Panc1 (cell line): ENCODE data around the gene WNK4. TPM values are rescaled to one million over a fixed set of nuclear protein-coding genes. Genes with fewer than 3 reads are reported as not detected.

ENCODE experiments used
- ATAC-seq: fragments of 200-7000 bp; cut with Tn5 transposase; 2 replicates; pipeline ENCODE4 v1.9.1; 2020; ENCODE audit warnings: mild to moderate bottlenecking, moderate library complexity
- BruUV-seq: library from RNA; stranded (reverse); fragments of 400-500 nt; replicated peaks from 2 replicates; lab custom pipeline; 2021; lab: Mats Ljungman, UMichigan
- CTCF ChIA-PET: fragments of 300-600 bp; sonication (Branson Sonifier 250); formaldehyde crosslinking; loops from one replicate; lab custom pipeline; 2022; ENCODE audit warnings: antibody characterized with exemption; lab: Charles Lee
- POLR2A ChIA-PET: fragments of 300-600 bp; sonication (Branson Sonifier 250); formaldehyde crosslinking; loops from one replicate; lab custom pipeline; 2022; ENCODE audit warnings: antibody characterized with exemption; lab: Charles Lee
- DNase-seq: peaks from one replicate; pipeline ENCODE4 v3.0.0-alpha.2; 2010; ENCODE audit warnings: low read depth, low spot score
- H3K27ac ChIP-seq: 2 replicates; pipeline ENCODE4 v1.5.1; 2011; ENCODE audit warnings: mild to moderate bottlenecking, low read length, inconsistent platforms
- H3K27me3 ChIP-seq: fragments of 200-500 bp; sonication (Bioruptor generic); 2 replicates; pipeline ENCODE4 v1.6.0; 2014; ENCODE audit warnings: low read length, inconsistent platforms; ENCODE audit not compliant: control insufficient read depth, insufficient read depth
- H3K36me3 ChIP-seq: fragments of 200-500 bp; sonication (Bioruptor generic); 2 replicates; pipeline ENCODE4 v1.5.1; 2014; ENCODE audit warnings: inconsistent platforms, mild to moderate bottlenecking, low read length, moderate library complexity; ENCODE audit not compliant: control insufficient read depth, insufficient read depth
- H3K4me1 ChIP-seq: 2 replicates; pipeline ENCODE4 v1.5.1; 2011; ENCODE audit warnings: inconsistent platforms, mild to moderate bottlenecking, low read length, moderate library complexity; ENCODE audit not compliant: control insufficient read depth, insufficient read depth
- H3K4me3 ChIP-seq, 2 experiments: 2 replicates each; pipeline ENCODE4 v1.5.1; 2011 to 2012; ENCODE audit warnings: low read depth in 2 of 2, low read length in 2 of 2, mild to moderate bottlenecking in 2 of 2, inconsistent platforms in 1 of 2, moderate library complexity in 1 of 2
- H3K9me3 ChIP-seq: fragments of 200-500 bp; sonication (Bioruptor generic); 2 replicates; pipeline ENCODE4 v1.5.1; 2014; ENCODE audit warnings: low read depth, mild to moderate bottlenecking, inconsistent platforms, low read length, moderate library complexity; ENCODE audit not compliant: control insufficient read depth, insufficient read depth
- CTCF ChIP-seq: fragments of 450-650 bp; IDR thresholded peaks from 2 replicates; pipeline ENCODE4 v1.5.1; 2017; ENCODE audit warnings: mild to moderate bottlenecking
- POLR2AphosphoS5 ChIP-seq: IDR thresholded peaks from 2 replicates; pipeline ENCODE4 v1.6.1; 2012; ENCODE audit warnings: mild to moderate bottlenecking, low read depth, low read length, moderate library complexity
- REST ChIP-seq, 2 experiments: IDR thresholded peaks; 2 replicates each; pipeline ENCODE4 v1.6.1; 2011 to 2012; ENCODE audit warnings: low read depth in 2 of 2, control low read depth in 1 of 2, low read length in 1 of 2, mild to moderate bottlenecking in 1 of 2, moderate library complexity in 1 of 2; ENCODE audit not compliant: insufficient read depth in 1 of 2
- SIN3A ChIP-seq: IDR thresholded peaks from 2 replicates; pipeline ENCODE4 v1.6.1; 2012; ENCODE audit warnings: low read depth, mild to moderate bottlenecking, low read length, moderate library complexity, borderline replicate concordance; ENCODE audit not compliant: insufficient read depth
- TCF7L2 ChIP-seq: IDR thresholded peaks from 2 replicates; pipeline ENCODE4 v1.6.1; 2011; ENCODE audit warnings: mild to moderate bottlenecking, low read depth, low read length, inconsistent platforms
- in situ Hi-C: cut with HindIII; loops from 2 replicates; pipeline ENCODE4 v1.10.0; 2016; ENCODE audit warnings: low sequenced_read_pairs, low pct_unique_long_range_greater_than_20kb
- intact Hi-C: fragments of 100-400 bp; cut with micrococcal nuclease; formaldehyde crosslinking; loops from one replicate; pipeline ENCODE4 v1.10.0; 2022; ENCODE audit not compliant: unreplicated experiment
- total RNA-seq: library from RNA; stranded (reverse); gene quantifications from one replicate; pipeline ENCODE4 v1.2.1, GENCODE V29; 2021; ENCODE audit not compliant: unreplicated experiment

WNK4 gene
- total RNA-seq, 1 experiment from 2014 or later, result 3.5 TPM

DNA sequence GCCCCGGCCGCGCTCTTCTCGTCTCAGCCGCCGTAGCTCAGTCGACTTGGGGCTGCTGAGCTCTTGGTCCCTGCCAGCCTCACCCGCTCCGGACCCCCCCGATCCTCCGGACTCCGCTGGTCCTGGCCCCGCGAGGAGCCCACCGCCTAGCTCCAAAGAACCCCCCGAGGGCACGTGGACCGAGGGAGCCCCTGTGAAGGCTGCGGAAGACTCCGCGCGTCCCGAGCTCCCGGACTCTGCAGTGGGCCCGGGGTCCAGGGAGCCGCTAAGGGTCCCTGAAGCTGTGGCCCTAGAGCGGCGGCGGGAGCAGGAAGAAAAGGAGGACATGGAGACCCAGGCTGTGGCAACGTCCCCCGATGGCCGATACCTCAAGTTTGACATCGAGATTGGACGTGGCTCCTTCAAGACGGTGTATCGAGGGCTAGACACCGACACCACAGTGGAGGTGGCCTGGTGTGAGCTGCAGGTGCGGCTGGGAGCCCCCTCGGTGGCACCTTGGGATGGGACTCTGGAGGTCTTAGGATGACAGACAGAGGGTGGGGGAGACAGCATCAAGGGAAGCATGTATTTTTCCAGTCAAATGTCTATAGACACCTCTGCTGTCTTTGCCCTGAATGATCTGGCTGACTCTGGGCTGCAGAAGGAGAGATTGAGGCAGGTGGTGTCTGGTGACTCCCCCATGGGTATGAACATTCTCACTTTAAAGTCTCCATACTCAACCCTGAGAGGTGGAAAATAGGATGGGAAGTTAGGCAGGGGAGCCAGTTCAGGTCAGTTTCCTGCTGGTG lies 635 bp downstream of the WNK4 start:
- Histone ChIP-seq H3K4me1 (peaks cover 19% of the 10 kb centered on the region), H3K27me3 (no peaks in the 10 kb centered on the region), H3K4me3 (peak overlapping the region; percentile 48 to 56), H3K27ac (no peak overlapping the region), H3K36me3 (no peaks in the 10 kb centered on the region), H3K9me3 (no peaks in the 10 kb centered on the region)
- ATAC-seq (peak; percentile 51; the same call in 1 of the 2 replicates), DNase-seq (no peak)
- in situ Hi-C loops, result no loop called here
- intact Hi-C loops, result no loop called here
- POLR2A ChIA-PET, result no interaction called here
- no peak for TF ChIP-seq TCF7L2
- TF ChIP-seq REST (IDR thresholded peaks at IDR 0.05; ENCODE audit: insufficient read depth in 1 of 2, low read depth in 2 of 2, low read length in 1 of 2), result no peak
- no peak for TF ChIP-seq CTCF
- TF ChIP-seq SIN3A, result no peak
- no peak for TF ChIP-seq POLR2AphosphoS5
- BruUV-seq, result no TSS peak
- CTCF ChIA-PET, result interaction anchor here (2.3 kb wide), 1 partner anchor 17 kb away, joined by 5 read pairs; no protein-coding TSS in a partner anchor

DNA sequence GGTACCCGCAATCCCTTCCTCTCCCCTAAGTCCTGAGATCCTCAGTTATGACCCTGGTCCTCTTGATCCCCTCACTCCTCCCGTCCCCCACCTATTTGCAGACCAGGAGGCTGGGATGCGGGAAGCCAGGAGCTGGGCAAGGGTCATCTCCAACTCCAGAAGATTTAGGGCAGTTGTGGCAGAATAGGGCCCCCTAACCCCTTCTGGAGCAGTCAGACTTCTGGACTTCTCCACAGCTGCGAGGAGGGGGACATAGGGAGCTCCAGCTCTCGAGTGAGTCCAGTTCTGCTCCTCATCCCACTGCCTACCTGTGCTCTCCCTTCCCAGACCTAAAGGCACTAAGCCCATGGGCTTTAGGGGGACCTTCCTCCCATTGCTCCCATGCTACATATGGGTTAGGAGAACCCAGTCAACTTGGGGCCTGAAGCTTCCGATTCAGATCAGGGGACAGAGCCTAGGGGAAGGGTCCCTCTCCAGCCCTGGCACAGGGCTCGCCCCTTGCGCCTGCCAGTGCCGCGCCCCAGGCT lies 1.3 kb downstream of the WNK4 start:
- DNase-seq (no peak), ATAC-seq (no peak)
- TF ChIP-seq TCF7L2, result no peak
- no peak for TF ChIP-seq SIN3A
- no peak for TF ChIP-seq POLR2AphosphoS5
- TF ChIP-seq REST (IDR thresholded peaks at IDR 0.05; ENCODE audit: insufficient read depth in 1 of 2, low read depth in 2 of 2, low read length in 1 of 2), result no peak
- no peak for TF ChIP-seq CTCF
- in situ Hi-C loops, result no loop called here
- no peaks in the 10 kb centered on the region for H3K27me3 ChIP-seq
- peak overlapping the region; percentile 48 to 56; a peak in 3 of 4 replicates for H3K4me3 ChIP-seq
- peaks cover 19% of the 10 kb centered on the region for H3K4me1 ChIP-seq
- no peaks in the 10 kb centered on the region for H3K9me3 ChIP-seq
- ChIA-PET POLR2A (no interaction called here), CTCF (interaction anchor here (2.3 kb wide), 1 partner anchor 18 kb away, joined by 5 read pairs; no protein-coding TSS in a partner anchor)
- no peaks in the 10 kb centered on the region for H3K36me3 ChIP-seq
- H3K27ac ChIP-seq, result no peak overlapping the region
- BruUV-seq, result no TSS peak
- intact Hi-C loops, result no loop called here
